HG03108 (cell line): ENCODE measurements around the gene DNAI2.
"Not testable (repeated sequence)": the region's sequence is repeated elsewhere in the genome, so short reads cannot be mapped to it uniquely, and the experiment has no call there.

ENCODE experiments used
- ATAC-seq: cut with Tn5 transposase; IDR thresholded peaks from one replicate; pipeline ENCODE4 v1.9.1; 2021; ENCODE audit warnings: moderate library complexity; ENCODE audit not compliant: unreplicated experiment

DNAI2 gene

DNA sequence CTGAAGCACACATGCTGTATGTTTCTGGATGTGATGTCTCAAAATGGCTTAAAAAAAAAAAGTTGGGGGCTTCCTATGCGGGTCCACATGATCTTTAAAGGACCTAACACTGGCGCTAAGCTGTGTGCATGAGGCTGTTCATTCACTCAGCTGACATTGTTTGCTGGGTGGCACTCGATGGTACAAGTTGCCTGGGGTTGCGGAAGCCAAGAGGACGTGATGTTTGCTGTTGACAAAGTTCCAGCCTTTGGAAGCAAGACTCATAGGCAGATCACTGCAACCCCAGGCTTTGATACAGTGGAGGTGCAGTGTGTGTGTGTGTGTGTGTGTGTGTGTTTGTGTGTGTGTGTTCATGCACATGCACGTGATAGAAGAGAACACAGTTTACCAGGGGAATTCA lies 29.5 kb upstream of the DNAI2 start:
- no peak for ATAC-seq

DNA sequence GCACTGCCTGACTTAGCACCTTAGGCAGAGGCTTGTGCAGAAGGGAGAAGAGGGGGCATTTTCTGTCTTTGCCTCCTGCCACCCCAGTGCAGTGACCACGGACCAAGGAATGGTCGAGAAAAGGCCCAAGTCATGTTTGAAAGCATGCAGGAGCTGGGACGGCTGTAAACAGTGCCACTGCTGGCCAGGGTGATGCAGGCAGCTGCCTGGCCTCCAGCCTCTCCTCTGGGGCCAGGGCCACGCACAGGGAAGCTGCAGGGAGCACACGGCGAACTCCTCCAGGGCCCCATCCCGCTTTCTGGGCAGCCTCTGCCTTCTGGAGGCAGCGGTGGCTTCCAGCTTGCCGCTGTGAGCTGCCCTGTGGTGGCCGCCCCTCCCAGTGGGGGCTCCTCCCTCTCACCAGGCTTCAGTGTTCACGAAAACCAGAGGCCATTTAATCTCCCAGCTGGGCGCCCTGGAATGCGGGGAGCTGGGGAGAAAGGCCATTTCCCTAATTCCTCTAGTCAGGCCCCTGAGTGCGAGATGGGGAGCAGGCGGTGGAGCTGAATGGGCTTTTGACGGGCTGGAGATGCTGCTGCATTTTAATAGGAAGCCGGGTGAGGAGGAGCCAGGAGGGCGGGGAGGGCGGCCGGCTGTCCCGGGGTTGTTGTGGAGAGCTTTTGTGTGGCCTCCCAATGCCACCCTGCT lies 28.7 kb upstream of the DNAI2 start:
- ATAC-seq, result no peak

DNA sequence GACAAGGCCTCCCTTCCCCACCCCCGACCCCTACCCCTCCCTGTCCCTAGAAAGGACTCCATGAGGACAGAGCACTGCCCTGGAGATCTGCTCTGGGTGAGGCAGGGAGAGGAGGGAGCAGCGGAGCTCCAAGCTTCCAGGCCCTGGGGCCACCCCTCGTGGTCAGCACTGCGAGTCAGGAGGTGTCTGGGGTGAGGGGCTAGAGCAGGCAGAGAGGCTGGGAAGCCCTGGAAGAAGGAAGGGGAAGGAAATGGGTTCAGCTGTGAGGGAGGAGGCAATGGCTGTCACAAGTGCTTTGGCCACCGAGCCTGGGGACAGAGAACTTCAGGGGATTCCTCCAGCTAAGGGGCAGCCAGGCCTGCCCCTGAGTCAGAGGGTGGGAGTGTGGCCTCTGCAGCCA lies 28.2 kb upstream of the DNAI2 start:
- ATAC-seq, result no peak

DNA sequence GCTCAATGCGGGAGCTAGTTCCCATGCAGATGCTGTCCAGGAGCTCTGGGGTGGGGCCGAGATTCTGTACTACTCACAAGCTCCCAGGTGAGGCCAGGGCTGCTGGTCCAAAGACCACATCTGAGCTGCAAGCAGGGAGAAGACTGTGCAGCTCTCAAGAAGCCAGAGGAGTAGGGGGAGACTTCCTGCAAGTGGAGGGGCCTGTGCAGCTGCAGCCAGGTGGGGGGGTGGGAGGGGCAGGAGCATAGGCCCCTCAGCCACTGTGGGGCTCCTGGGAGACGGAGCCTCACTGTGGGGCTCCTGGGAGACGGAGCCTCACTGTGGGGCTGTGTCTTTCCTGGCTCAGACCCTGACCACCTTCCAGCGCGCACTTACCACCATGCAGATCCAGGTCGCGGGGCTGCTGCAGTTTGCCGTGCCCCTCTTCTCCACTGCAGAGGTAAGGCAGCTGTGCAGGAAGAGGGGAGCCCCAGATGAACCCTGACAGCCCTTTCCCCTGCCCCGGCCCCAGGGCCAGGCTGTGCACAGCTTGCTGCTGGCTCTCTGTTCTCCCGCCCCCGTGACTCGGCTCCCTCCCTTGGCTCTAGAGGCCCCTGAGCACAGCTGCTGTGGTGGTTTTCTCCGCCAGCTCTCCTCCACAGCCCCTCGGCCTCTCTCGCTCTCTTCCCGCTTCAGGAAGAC lies 24.3 kb upstream of the DNAI2 start:
- ATAC-seq, result no peak

DNA sequence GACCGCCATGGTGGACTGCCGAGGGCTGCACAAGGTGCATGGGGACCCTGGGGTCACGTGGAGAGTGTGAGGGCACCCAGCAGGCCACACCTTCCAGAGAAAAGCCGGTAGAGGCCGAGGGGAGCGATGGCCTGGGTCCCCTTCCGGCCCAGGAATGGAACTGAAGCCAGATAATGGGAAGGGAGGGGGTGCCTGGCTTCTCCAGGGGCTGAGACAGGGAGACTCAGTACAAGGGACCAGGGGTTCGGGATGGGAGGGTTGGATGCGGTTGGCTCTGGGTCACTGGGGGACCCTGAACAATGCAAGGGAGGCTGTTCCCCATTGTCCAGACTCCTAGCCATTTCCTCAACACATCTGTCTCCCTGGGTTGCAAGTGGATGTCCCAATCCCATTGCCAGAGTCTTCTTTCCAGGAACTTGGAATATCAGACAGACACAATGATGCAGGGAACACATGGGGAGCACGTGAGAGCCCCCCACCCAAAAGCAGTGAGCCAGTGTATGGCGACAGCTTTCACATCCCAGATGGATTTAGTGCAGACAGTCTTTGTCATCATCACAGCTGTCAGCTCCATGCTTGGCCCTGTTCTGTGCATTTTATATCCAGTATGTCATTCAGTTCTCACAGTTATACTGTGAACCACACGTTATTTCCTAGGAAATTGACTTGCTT lies 23.6 kb upstream of the DNAI2 start:
- no peak for ATAC-seq

DNA sequence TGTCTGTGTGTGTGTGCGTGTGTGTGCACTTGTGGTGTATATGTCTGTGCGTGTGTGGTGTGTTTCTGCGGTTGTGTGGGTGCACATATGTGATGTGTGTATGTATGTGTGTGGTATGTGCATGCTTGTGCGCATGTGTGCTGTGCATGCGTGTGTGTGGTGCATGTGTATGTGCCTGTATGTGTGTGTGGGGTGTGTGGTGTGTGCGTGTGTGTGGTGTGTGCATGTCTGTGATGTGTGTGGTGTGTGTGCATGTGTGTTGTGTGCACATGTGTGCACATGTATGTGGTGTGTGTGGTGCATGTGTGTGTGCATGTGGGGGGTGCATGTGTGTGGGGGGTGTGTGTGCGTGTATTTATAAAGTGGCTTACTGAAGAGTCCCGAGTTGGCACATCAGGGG lies 23.0 kb upstream of the DNAI2 start:
- ATAC-seq, result no peak

DNA sequence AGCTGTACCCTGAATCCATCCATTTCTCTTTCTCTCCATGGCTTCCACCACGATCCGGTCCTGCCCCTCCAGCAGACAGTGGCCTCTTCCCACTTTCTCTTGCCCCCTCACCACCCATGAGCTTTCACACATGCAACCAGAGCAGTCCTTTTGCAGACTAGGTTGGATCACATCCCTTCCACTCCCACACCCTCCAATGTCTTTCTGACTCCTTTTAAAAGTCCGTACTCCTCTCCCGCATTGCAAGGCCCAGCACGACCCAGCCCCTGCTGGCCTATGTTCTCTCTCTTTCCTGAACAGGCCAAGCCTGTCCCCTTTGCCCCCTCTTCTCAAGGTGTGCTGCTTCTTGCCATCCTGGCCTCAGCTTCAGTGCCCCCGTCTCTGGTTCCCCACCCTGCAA lies 22.5 kb upstream of the DNAI2 start:
- no peak for ATAC-seq

DNA sequence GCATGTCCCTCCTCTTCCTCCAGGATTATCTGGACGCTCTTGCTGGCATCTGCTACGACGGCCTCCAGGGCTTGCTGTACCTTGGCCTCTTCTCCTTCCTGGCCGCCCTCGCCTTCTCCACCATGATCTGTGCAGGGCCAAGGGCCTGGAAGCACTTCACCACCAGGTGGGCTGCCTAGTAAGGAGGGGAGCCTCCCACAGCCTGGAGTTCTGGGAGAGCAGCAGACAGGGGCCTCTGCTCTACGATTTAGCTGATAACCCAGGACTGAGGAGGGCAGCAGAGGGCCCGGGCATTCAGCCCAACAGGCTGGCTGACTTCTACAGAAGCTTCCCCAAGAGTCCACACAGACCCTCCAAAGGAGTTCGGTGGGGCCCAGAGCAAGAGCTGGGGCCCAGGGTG lies 21.8 kb upstream of the DNAI2 start:
- ATAC-seq, result no peak

DNA sequence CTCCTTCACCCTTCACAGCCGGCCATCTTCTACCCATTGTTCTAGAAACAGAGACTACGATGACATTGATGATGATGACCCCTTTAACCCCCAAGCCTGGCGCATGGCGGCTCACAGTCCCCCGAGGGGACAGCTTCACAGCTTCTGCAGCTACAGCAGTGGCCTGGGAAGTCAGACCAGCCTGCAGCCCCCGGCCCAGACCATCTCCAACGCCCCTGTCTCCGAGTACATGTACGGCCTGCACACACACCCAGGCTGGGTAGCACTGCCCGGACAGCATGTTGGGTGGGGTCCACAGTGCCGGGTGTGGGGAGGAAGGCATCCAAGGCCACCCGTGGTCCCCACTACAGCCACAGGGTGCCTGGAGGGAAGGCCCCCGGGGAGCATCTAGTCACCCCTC lies 21.0 kb upstream of the DNAI2 start:
- ATAC-seq, result no peak

DNA sequence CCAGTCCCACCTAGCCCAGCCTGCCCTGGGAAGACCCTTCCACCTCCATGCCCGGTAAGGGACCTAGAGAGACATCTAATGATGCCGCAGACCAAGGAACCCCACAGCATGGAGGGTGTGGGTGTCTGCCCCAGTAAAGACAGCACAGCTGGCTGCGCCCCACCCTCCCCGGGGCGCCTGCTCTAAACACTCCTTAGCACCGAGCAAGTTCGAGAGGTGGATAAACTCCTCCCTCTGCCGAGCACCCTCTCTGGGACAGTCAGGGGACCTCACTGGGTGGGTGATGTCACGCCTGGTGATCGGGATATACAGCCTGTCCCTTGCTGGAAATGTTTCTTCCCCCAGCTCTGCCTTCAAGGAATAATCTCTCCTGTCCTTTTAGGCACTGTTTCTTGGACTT lies 16.7 kb upstream of the DNAI2 start:
- ATAC-seq, result no peak

DNA sequence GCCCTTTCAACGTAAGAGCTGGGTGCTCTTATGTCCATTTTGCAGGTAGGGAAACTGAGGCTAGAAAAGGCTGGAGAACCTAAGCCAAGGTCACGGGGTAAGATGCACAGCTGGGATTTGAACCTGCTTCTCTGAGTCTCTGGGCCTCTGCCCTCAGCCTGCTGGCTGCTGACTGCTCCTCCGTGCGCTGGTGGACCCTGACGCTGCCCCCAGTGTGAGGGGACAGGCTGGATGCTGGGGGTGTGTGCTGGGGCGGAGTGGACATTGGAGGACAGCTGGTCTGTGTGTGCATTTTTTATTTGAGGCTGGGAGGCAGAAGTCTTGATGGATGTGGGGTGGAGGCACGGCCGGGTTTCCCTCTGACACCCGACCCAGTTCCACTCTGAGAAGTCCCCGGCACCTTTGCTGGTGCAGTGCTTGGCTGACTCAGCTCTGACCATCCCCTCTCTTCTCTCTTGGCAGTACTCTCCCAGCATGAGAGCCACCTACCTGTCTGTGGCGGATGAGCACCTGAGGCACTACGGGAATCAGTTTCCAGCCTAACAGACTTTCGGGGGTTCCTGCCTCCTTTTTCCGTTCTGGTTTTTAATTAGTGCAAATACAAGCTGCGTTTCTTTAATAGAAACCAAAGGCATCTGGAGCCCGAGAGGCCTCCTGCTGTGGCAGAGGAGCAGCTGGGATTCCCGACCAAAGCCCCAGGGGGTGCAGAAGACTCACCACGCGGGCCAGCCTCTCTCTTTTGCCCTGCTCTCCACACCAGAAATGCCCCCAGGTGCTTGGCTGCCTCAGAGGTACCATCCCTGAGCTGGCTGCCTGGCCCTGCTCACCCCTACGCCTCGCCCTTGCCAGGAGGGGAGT lies 14.1 kb upstream of the DNAI2 start:
- ATAC-seq, result no peak

DNA sequence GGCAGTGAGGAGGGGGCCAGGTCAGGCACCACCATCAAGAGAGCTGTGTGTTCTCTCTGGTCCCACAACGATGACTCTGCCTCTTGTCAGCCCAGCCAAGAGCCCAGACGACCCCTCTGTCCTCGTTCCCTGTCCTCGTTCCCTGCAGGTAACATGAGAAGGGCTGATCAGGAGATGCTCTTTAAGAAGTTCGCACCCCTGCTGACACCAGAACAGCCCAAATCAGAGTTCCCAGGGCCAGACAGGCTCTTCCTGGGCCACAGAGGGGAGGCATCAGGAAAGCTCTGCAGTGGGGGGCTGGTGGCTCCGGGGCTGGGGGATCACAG lies 13.5 kb upstream of the DNAI2 start:
- ATAC-seq, result no peak

DNA sequence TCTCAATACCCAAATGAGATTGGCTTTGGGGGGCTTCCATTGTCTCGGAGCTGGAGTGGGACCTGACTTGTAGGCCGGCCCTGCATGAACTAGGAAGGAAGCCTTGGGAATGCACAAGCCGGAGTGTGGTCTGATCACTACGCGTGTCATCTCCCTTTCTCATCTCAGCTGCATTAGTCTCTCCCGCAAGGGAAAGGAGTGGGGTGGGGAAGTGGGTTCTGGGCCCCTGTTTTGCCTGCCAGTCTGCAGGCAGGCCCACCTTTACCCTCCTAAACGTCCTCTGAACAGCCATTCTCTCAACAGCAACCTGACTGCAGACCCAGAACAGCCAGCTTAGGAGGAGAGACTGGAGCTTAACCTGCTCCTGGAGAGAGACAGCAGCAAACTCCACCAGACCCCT lies 11.4 kb upstream of the DNAI2 start:
- no peak for ATAC-seq

DNA sequence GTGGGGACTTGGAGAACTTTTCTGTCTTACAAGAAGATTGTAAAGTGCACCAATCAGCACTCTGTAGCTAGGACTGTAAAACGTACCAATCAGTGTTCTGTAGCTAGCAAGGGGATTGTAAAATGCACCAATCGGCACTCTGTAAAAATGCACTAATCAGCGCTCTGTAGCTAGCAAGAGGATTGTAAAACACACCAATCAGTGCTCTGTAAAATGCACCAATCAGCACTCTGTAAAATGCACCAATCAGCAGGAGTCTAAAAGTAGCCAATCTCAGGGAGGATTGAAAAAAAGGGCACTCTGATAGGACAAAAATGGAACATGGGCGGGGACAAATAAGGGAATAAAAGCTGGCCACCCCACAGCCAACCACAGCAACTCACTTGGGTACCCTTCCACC lies 7.0 kb upstream of the DNAI2 start:
- ATAC-seq, result not testable (repeated sequence)

DNA sequence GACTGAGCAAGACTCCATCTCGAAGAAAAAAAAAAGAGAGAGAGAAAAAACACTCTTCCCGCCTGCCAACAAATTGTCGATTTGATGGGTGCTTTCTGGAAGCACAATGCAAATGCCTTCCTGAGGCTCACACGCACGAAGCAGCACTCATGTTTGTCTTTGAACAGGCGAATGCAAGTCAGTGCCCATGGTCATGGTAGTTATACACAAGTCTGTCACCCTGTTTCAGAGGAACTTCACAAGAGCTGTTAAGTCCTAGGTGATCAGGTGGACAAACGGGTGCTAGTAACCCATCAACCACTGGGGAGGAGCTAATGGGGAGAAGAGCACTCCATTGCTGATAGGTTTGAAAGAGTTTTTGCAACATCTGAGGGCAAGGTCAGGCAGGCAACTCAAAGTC lies 6.5 kb upstream of the DNAI2 start:
- ATAC-seq, result no peak

DNA sequence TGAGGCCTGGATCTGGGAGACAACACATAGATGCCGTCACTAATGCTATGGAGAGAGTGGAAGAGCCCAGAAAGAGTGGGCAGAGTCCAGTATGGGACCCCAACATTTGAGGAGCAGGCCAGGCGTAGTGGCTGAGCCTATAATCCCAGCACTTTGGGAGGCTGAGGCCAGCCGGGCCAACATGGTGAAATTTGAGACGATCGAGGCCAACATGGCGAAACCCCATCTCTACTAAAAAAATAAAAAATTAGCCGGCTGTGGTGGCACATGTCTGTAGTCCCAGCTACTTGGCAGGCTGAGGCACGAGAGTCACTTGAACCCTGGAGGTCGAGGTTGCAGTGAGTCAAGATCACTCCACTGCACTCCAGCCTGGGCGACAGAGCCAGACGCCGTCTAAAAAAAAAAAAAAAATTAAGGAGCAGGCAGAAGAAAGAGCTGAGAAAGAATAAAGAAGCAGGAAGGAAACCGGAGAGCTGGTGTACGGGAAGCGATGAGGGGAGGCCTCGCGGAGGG lies 6.0 kb upstream of the DNAI2 start:
- no peak for ATAC-seq

DNA sequence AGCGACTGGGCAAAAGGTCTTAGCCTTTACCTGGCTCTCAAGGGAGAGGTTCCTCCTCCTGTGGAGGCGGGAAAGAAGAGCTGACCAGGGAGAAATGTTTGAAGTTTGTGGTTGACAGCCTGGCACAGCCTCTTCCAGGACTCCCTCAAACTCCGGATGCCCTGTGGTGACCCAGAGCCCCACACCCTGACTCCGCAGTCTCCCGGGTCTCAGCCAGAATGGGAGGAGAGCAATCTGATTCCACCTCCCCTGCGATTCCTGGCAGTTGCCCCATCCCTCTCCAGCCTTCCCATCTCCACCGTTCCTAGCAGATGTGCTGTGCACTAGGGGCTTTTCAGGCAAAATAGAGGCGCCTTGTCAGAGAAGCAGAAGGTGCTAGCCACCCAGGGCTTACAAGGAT lies 5.5 kb upstream of the DNAI2 start:
- ATAC-seq, result no peak

DNA sequence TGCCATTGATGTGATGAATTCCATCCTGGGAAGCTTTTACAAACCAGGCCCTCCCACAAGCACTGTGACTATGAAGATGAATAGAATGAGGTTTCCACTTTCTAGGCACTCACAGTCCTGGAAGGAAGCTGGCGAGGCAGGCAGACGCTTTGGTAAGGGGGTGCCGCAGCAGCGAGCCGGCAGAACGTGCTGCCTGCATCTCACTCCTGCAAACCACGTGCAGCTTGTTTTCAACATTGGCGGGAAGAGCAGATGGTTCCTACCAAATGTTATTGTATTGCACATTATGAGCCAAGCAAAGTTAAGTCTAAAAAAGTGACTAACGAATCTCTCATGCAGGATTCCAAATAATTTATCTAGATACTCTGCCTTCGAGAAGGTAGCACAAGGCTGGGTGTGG lies 3.7 kb upstream of the DNAI2 start:
- ATAC-seq, result no peak

DNA sequence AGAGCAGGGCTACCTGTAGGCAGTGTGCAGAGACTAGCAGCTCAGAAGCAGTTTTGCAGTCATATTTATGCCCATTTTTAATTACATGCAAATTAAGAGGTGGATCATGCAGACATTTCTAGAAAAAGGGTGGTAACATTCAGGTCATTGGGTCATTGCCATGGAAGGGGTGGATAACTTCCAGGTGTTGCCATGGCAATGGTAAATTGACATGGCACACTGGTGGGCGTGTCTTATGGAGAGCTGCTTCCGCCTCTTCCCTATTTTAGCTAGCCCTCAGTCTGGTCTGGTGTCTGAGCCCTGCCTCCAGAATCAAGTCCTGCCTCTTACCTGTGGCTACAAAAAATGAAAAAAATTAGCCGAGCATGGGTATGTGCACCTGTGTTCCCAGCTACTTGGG lies 2.8 kb upstream of the DNAI2 start:
- ATAC-seq, result no peak

DNA sequence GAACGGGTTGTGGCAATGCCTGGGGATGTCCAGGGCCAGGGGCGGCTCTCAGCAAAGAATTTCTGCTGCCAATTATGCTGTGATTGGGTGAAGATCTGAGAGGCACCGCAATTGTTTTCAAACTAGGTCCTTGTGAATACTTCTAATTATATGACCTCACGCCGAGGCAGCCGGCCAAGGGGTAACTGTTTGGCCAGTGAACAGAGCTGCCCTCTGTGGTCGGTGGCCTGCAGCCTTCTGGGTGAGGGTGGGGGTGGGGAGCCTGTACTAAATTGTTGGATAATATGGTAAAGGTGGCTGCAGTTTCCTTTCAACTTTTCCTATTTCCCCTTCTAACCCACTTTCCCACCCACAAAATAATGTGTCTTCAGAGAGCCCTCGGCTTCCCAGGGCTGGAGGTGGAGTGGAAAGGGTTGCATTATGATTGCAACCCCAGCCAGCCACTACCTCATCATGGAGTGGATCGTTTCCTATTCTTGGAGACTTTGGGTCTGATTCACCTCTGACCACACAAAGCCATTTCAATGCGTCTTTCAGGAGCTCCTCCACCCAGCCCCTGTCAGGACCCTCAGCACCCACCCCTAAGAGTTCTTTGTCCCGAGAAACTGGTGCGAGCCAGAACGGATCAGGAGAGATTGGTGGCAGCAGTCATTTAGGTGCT lies 2.0 kb upstream of the DNAI2 start:
- ATAC-seq, result no peak

DNA sequence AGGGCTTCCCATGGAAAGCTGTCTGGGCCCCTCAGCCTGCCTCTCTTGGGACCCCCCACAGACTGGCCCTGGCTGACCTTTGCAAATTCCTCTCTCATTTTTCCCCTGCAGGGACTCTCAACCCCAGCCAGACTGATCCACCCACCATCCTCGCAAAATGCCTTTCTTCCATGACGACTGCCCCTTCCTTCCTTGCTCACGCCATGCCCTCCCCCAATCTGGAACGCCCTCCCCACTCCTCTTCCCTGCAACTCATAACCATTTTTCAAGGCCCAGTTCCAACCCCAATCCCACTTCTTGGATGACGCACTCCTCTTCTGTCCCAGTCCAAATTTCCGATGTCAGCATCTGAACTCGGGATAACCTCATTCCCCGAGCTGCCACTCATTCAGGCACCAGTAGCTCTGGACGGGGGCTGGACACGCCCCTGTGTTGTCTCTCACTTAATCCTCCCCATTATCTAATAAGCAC lies 1.3 kb upstream of the DNAI2 start:
- ATAC-seq, result no peak
